ENCODE data around the gene SDK2. TPM values are rescaled to one million over a fixed set of nuclear protein-coding genes. Genes with fewer than 3 reads are reported as not detected.

SDK2 gene
- polyA plus RNA-seq, 1 of the 3 experiments (the other 2 are of a cell fraction), result 0.02 TPM

- Histone ChIP-seq H3K27ac (ENCODE audit: low read depth in 2 of 2, low read length in 1 of 2) (no peak overlapping the region), H3K36me3 (replicated peaks in 1 of 2; ENCODE audit: control insufficient read depth in 1 of 2, insufficient read depth in 2 of 2, low read length in 1 of 2) (no peaks in the 10 kb centered on the region), H3K27me3 (ENCODE audit: insufficient read depth) (no peaks in the 10 kb centered on the region), H3K4me2 (no peak overlapping the region), H3K9me3 (no peaks in the 10 kb centered on the region), H2AFZ (ENCODE audit: low read depth) (no peak overlapping the region), H3K9ac (no peak overlapping the region), H3F3A (replicated peaks; ENCODE audit: insufficient read depth) (no peaks in the 10 kb centered on the region), H4K20me1 (ENCODE audit: insufficient read depth) (no peaks in the 10 kb centered on the region), H3K4me1 (ENCODE audit: control insufficient read depth in 1 of 2, insufficient read depth in 2 of 2, low read depth in 1 of 2, low read length in 1 of 2) (peaks cover 0 to 2% of the 10 kb centered on the region in 2 experiments; a peak in 1 of 4 replicates), H3K9me2 (no peaks in the 10 kb centered on the region), H3K4me3 (ENCODE audit: low read depth in 2 of 2, low read length in 1 of 2) (no peak overlapping the region), H3K79me2 (ENCODE audit: insufficient read depth) (no peaks in the 10 kb centered on the region)
- no peak for DNase-seq
- TF ChIP-seq RFX5 (IDR thresholded peaks at IDR 0.05; ENCODE audit: low read length) (no peak), TAF1 (IDR thresholded peaks at IDR 0.05; ENCODE audit: borderline replicate concordance, low read depth, low read length) (no peak), REST (IDR thresholded peaks at IDR 0.05; ENCODE audit: low read depth, low read length) (no peak), EP300 (IDR thresholded peaks at IDR 0.05; ENCODE audit: borderline replicate concordance in 1 of 2, low read depth in 1 of 2, low read length in 1 of 2) (no peak), TCF12 (IDR thresholded peaks at IDR 0.05) (no peak), FOXM1 (IDR thresholded peaks at IDR 0.05; ENCODE audit: low read depth) (no peak), YY1 (IDR thresholded peaks at IDR 0.05; ENCODE audit: low read depth) (no peak), RCOR1 (IDR thresholded peaks at IDR 0.05; ENCODE audit: low read length) (no peak), JUND (IDR thresholded peaks at IDR 0.05) (no peak), NFIC (IDR thresholded peaks at IDR 0.05; ENCODE audit: borderline replicate concordance) (no peak), NRF1 (IDR thresholded peaks at IDR 0.05; ENCODE audit: low read depth, low read length) (no peak), RXRA (IDR thresholded peaks at IDR 0.05; ENCODE audit: borderline replicate concordance, low read depth) (no peak), GABPA (IDR thresholded peaks at IDR 0.05; ENCODE audit: low read depth) (no peak), MAX (IDR thresholded peaks at IDR 0.05; ENCODE audit: low read depth) (no peak), FOSL2 (IDR thresholded peaks at IDR 0.05; ENCODE audit: borderline replicate concordance, low read depth) (no peak), EZH2phosphoT487 (IDR thresholded peaks at IDR 0.05; ENCODE audit: borderline replicate concordance, low read depth) (no peak), ZBTB33 (IDR thresholded peaks at IDR 0.05; ENCODE audit: borderline replicate concordance, low read depth) (no peak), PBX3 (IDR thresholded peaks at IDR 0.05) (no peak), IRF3 (IDR thresholded peaks at IDR 0.05; ENCODE audit: low read depth, low read length) (no peak)
- ChIA-PET POLR2A (no interaction called here), CTCF (interaction anchor here (1.2 to 2.0 kb wide), 4 partner anchors 210 to 532 kb away, joined by 3 to 6 read pairs (median 4); no protein-coding TSS in a partner anchor)
- 58% methylated on average over 6 of the region's 6 CpGs for WGBS (ENCODE audit: low lambda C conversion rate)
Measured at GRCh38 chr17:73424571-73424970, 219.7 kb downstream of the SDK2 start.
